GM06990 (cell line): ENCODE data around the gene KIF13A.

ENCODE experiments used
- DNase-seq: peaks from one replicate; pipeline ENCODE4 v3.0.0-alpha.2; 2011; ENCODE audit not compliant: insufficient read length; ENCODE audit errors: extremely low read depth
- H3K27me3 ChIP-seq: replicated peaks from 2 replicates; pipeline ENCODE4 v1.6.0; 2011; ENCODE audit warnings: low read length; ENCODE audit not compliant: control insufficient read depth, insufficient read depth
- H3K36me3 ChIP-seq: 2 replicates; pipeline ENCODE4 v1.5.1; 2011; ENCODE audit warnings: low read length; ENCODE audit not compliant: control insufficient read depth, insufficient read depth
- H3K4me3 ChIP-seq: replicated peaks from 2 replicates; pipeline ENCODE4 v1.5.1; 2011; ENCODE audit warnings: low read depth, mild to moderate bottlenecking, control low read depth, low read length
- CTCF ChIP-seq: IDR thresholded peaks from 2 replicates; pipeline ENCODE4 v1.5.1; 2011; ENCODE audit warnings: low read length, control low read depth, mild to moderate bottlenecking, inconsistent platforms; ENCODE audit not compliant: insufficient read depth, poor library complexity, severe bottlenecking

Gene KIF13A

GRCh38 chr6:17853533-17853932, 133.9 kb downstream of the KIF13A start:
- Histone ChIP-seq H3K4me3 (no peak overlapping the region), H3K36me3 (no peaks in the 10 kb centered on the region), H3K27me3 (no peaks in the 10 kb centered on the region)
- TF ChIP-seq CTCF: no peak
- no peak for DNase-seq

- no peaks in the 10 kb centered on the region for H3K36me3 ChIP-seq
- DNase-seq: no peak
- TF ChIP-seq CTCF: no peak
- H3K4me3 ChIP-seq: no peak overlapping the region
- no peaks in the 10 kb centered on the region for H3K27me3 ChIP-seq
Measured at GRCh38 chr6:17851720-17852161, 135.7 kb downstream of the KIF13A start.

GRCh38 chr6:17851001-17851719, 136.3 kb downstream of the KIF13A start:
- no peak for DNase-seq
- no peaks in the 10 kb centered on the region for H3K36me3 ChIP-seq
- TF ChIP-seq CTCF: no peak
- H3K27me3 ChIP-seq: no peaks in the 10 kb centered on the region
- H3K4me3 ChIP-seq: no peak overlapping the region

- Histone ChIP-seq H3K36me3 (no peaks in the 10 kb centered on the region), H3K4me3 (no peak overlapping the region), H3K27me3 (no peaks in the 10 kb centered on the region)
- no peak for TF ChIP-seq CTCF
- no peak for DNase-seq
Measured at GRCh38 chr6:17850281-17850680, 137.2 kb downstream of the KIF13A start.

GRCh38 chr6:17847203-17847760, 140.2 kb downstream of the KIF13A start:
- no peak for TF ChIP-seq CTCF
- Histone ChIP-seq H3K27me3 (no peaks in the 10 kb centered on the region), H3K36me3 (no peaks in the 10 kb centered on the region), H3K4me3 (no peak overlapping the region)
- DNase-seq: no peak

- Histone ChIP-seq H3K36me3 (no peaks in the 10 kb centered on the region), H3K27me3 (no peaks in the 10 kb centered on the region), H3K4me3 (no peak overlapping the region)
- DNase-seq: no peak
- TF ChIP-seq CTCF: no peak
Measured at GRCh38 chr6:17846762-17847161, 140.7 kb downstream of the KIF13A start.
